HG03520 (cell line): ENCODE data around the gene SLC6A13.

Experiments
- ATAC-seq: cut with Tn5 transposase; IDR thresholded peaks from one replicate; pipeline ENCODE4 v1.9.1; 2021; ENCODE audit warnings: mild to moderate bottlenecking, moderate library complexity; ENCODE audit not compliant: unreplicated experiment

Gene SLC6A13

DNA sequence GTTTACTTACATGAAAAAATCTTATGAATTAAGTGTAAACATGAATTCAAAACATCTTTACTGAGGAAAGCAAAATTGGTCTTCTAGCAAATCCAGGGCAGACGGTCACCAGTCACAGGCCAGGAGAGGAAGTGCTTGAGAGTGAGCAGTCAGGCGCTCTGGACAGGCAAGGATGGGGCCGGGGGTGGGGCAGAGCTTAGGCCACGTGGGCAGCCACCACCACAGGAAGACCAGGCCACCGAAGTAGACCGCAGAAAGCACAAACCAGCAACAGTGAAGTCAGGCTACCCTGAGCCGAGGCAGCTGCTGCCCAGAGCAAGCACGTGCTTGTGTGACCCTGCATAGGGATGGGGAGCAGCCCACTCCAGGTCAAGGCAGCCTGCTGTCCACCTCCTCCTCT lies 82.2 kb downstream of the SLC6A13 start:
- ATAC-seq: no peak

DNA sequence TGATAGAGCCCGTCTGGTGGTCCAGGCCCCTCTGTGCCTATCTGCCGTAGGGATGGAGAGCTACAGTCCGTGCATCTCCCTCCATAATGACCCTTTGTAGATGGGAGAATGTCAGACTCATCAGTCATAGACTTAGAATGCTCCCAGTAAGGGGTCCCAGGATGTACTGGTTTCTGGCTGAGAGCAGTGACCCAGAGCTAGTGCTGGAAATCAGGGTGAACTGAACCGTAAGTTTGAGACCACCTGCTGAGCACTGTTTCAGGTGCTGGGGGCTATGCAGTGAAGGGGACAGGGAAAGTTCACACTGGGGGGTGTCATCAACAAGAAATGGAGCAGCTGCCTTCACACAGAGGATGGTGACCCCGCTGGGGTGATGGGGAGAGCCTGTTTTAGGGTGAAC lies 82.8 kb downstream of the SLC6A13 start:
- ATAC-seq: no peak

DNA sequence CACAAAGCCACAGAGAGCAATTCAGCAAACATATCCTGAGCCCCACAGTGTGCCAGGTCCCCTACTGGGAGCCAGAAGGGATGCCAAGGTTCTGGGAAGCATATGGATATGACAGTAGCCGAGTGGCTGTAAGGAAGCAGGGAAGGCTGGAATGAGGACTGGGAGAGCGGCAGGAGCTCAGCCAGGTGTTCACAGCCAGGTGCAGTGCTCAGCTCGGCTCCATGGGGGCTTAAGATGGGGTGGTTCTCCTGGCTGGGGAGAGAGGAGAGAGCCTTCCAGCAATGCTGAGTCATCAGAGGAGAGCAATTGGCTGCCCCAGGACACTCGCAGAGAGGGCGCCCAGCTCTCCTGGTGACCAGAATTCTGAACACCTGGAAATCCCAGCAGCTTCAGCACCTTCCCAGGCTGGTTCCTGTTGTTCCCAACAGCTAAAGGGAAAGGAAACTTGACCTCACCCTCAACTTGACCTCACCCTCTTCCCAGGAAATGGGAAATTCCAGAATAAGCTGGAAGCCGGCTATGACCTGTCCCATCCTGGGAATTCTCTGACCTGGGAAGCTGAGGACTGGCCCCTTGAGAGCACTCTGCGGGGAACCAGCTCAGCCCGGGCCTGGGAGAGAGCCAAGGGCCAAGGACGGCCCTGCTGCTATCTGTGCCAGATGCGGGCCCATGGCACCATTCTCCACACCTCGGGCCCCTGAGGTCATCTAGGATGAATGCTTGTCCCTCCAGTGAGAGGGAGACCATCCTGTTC lies 83.3 kb downstream of the SLC6A13 start:
- no peak for ATAC-seq

DNA sequence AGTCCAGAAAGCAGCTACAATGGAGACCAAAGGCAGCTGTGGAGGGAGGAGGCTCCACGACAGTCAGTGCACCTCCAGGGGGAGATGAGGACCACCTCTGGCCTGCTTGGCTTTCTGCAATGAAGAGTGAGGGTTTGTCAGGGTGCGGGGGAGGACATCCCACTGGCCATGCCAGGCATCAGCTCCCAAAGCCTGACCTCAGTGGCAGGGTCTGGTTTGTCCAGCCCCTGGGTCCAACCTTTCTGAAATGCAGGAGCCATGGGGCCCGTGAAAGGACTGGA lies 83.9 kb downstream of the SLC6A13 start:
- no peak for ATAC-seq

DNA sequence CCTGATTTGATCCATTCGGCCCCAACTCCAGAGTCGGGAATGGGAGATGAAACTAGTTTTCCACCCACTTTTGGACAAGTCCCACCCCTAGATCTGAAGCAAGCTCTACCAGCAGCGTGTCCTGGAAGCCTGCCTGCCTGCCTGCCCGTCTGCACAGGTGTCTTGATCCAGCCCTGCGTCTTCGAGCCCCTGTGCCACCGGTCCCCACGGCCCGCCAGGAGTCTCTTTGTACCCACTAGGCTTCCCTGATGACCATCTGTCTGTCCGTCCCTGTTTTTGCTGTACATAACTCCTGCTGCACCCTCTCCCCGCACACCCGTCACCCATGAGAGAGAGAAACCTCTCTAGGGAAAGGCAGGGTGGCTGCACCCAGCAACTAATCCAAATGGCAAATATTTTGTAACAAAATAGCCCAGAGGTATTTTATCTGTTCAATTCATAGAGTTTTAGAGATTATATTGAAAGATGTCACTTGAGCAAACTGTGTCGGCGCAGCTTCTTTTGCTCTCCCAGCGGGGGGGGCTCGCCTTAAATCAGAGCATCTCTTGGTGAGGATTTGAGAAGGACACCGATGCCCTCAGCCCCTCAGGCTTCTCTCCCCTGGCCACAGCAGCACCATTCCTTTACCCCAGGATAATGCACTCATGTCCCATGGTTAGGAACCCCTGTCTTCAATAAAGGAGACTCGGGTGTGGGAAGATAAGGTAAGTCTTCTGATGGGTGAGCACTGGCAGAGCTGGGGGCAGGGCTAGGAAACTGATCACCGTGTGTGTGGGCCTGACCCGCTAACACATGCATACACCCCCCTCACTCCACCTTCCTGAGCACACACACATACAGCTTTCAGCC lies 84.4 kb downstream of the SLC6A13 start:
- ATAC-seq: no peak

DNA sequence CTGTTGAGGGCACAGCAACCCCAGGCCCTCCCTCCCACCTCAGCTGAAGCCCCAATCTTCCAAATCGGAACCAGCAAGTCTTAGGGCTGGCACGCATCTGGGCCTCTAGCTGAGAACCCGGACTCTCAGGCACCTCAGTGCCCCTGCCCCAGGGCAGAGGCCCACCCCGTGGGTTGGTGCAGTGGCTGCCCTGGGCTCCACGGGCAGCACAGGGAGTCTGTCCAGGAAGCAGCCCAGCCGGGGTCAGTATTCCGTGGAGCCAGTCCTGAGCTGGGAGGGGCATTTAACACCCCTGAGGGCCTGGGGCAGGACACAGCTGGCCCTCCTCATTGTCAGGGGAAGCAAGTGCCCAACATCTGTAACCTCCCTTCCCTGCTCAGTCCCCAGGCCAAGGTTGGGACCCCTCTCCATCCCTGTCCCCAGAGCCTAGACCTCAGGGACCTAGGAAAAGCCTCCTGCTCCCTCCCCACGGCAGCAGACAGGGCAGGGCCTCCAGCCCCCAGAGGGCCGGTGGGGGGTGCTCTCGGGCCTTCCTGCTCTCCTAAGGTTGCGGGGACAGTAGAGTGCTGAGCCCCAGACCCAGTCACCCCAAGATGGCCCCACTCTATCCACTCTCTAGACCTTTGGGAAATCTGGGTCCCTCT lies 85.2 kb downstream of the SLC6A13 start:
- ATAC-seq: no peak

DNA sequence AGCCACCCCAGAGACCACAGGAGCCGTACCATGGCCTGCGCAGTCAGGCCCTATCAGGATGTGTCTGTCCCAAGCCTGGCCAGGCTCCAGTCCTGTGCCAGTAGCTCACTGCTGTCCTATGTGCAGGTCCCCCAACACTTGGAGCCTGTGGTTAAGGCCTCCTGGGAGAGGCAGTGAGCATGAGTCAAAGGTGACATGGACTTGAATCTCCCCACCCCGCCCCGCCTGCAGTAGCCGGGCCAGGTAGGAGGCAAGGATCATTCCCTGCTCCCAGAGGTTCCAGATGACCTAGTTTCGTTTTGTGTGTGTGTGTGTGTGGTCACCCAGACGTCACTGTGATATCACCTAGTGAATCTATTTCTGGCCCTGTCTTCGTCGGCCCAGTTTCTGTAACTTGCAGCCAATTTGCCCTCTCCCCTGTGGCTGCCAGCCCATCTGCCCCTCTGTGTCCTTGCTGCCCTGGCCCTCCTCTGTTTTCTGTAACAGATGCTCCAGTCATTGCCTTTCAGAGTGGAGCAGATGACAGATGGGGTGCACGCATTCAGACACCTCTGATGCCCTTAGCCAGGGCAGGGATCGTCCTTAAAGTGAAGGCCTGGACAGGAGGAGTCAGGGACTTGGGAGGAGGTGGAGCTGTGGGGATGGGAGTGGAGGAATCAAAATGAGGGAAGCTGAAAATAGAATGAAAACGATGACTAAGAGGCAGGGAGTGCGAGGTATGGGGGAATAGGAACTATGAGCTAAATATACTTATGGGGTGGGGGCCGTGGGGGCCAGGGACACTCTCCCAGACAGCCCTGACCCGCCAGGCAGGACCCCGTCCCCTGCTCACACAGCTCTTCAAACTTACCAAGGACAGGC lies 86.1 kb downstream of the SLC6A13 start:
- ATAC-seq: no peak

DNA sequence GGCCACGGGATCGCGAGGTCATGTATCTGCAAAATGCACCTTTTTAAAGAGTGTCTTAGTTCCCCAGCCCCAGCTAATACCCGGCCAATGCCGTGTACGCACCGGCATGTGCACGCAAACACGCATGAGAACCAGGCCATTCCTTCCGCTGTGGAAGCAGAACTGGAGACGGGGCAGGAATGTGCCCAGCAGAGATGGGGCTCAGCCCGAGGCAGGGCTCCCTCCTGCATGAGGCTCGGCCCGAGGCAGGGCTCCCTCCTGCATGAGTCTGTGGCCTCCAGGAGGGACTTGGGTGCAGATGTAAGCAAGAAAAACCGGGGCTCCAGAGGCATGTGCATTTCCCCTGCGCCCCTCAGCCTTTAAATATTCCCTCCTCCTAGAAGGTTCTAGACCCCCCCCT lies 86.9 kb downstream of the SLC6A13 start:
- no peak for ATAC-seq

DNA sequence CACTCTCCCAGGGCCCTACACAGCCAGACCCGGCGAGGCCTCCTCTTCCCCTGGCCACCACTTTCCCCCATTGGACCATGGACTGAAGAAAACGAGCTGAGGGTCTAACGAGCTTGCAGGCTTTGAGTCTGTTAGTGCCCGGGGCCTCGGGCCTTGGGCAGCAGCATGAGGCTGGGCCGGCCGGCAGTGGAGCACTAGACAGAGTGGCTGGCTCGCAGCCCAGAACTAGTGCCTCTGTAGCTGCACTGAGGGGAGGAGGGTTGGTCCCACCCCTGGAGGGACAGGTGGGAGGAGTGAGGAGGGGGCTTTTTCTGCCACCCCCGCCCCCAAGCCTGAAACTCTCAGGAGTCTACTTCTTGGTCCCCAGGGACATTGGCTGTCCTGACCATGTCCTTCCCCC lies 87.4 kb downstream of the SLC6A13 start:
- ATAC-seq: no peak

DNA sequence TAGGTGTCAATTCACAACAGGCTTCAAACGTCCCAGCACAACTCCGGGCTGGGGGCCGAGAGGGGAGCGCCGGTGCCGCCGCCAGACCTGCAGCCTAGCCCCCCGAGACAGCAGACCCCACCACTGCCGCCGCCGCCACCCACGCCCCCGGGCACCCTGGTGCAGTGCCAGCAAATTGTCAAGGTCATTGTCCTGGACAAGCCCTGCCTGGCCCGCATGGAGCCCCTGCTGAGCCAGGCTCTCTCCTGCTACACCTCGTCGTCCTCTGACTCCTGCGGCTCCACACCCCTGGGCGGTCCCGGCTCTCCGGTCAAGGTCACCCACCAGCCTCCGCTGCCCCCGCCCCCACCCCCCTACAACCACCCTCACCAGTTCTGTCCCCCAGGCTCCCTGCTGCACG lies 88.0 kb downstream of the SLC6A13 start:
- no peak for ATAC-seq

DNA sequence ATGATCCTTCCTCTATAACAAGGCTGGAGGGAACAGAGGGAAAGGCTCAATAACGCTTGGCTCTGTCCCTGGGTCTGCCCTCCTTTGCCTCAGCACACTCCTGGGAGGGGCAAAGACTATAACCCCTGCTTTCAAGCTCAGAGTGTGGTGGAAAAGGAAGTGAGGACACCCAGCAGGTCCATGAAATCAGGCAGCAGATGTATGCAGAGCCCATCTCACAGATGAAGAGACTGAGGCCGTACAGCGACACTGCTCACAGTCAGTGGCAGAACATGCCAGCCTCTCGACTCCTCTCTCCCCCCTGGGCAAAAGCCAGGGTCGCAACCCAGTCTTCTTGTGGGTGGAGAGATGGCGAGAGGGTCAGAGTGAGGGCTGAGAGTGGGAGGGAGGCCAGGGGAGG lies 88.5 kb downstream of the SLC6A13 start:
- no peak for ATAC-seq

DNA sequence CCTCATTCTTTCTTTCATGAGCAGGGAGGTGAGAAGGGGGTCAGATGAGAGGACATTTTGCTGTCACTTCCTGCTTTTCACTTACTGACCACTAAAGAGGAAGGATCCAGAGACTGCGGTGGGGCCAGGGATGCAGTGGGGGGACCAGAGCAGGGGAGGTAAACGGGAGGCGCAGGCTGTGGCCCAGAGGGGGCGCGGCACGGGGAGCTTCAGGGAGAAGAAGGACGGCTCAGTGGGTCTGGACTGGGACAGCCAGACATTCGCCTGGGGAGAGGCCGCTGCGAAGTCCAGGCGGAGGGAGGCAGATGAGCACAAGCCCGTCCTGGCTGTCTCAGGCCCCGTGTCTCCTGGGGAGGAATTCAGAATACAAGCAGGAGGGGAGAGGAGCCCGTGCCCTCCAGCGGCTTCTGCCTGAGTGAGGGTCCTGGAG lies 89.9 kb downstream of the SLC6A13 start:
- no peak for ATAC-seq

DNA sequence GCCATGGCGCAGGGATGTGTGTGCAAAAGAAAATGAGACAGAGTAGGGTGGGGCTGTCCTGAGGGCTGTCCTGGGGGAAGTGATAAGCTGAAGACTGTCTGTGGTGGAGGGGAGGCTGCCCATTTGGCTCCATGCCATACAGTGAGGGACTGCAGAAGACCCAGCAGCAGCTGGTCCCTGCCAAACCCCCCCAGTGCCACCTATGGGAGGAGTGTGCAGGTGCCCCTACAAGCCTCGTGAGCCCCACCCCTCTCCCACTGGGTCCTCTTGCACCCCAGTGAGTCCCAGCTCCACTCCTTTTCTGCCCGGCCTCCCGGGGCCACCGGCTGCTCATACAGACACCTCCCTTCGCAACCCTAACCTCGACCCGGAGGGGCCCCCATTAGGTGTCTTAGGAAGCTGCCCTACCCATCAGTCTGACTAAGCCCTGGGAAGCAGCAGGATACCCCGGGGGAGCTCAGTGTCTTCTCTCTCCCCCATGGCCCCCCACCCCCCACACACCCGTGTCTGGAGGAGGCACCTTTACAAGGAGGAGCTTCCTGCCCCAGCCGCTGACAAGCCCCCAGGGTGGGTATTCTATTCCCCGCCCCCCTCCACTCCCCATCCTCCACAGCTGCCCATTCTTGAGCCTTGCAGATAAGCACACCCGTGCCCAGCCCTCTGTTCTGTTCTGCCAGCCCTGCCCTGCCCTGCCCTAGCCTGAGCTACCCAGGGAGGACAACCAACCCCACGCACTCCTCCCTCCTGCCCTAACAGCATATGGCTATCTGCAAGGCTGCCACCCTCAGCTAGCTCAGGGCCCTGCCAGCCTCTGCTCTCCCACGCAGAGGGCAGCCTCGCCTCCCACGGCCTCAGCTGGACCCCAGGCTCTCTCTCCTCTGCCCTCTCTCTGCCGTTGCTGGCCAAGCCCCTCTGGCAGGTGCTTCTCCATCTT lies 90.6 kb downstream of the SLC6A13 start:
- ATAC-seq: no peak

DNA sequence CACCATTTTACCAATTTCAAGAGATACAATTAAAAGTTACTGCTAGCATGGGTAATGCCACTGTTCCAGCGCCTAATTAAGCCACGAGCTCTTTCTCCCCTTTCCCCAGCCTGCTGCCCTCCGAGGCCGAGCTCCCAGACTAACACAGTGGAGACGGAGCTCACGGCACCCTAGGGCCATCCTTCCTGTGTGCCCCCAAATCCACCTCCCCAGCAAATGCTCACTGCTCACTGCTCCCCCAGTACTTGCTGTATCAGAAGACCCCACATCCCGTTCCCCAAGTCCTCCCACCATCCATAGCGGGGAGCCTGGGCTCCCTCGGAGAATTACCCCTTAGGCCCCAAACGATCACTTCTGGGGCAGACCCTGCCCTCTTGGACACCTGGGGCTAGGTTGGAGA lies 91.4 kb downstream of the SLC6A13 start:
- no peak for ATAC-seq
